RWPE1 (cell line): ENCODE results near the gene RBM33.

ENCODE experiments used
- CTCF ChIA-PET: fragments of 350-600 bp; sonication (Branson Sonifier 250); formaldehyde crosslinking; extraction: SDS; loops from one replicate; lab custom pipeline; 2021; lab: Yijun Ruan, JAX
- POLR2A ChIA-PET: fragments of 400-600 bp; formaldehyde crosslinking; extraction: SDS; loops from one replicate; lab custom pipeline; 2020; ENCODE audit warnings: antibody characterized with exemption; ENCODE audit not compliant: low non-redundant PET; lab: Yijun Ruan, JAX
- DNase-seq: peaks from one replicate; pipeline ENCODE4 v3.0.0; 2012; ENCODE audit warnings: low spot score
- H3K27ac ChIP-seq: fragments of 450-650 bp; 2 replicates; pipeline ENCODE4 v1.5.1; 2017
- TF ChIP-seq, protein P1 (sequence below): fragments of 450-650 bp; conservative IDR thresholded peaks from 2 replicates; pipeline ENCODE4 v1.5.1; 2017; ENCODE audit warnings: low read depth, mild to moderate bottlenecking

The RBM33 gene

DNA sequence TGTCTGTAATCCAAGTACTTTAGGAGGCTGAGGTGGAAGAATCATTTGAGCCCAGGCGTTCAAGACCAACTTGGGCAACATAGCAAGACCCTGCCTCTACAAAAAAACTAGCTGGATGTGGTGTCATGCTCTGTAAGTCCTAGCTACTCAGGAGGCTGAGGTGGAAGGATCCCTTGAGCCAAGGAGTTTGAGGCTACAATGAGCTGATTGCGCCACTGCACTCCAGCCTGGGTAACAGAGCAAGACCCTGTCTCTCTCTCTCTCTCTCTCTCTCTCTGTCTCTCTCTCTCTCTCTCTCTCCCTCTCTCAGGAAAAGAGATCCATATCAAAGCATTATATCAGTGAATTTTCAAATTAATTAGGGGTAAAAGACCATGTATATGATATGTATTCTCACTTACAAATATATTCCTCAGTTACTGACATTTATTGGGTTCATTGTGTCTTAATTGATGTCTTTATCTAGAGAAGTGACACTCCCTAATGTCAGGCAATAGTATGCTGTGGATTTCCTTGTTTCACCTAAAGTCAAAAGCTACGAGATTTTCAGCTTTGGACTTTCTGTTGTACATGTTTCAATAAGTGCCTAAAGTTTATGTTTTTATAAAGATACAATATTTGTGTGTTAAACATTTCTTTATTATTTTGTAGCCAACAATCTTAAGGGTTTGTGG is 91.1 kb downstream of the RBM33 start:
- no peak overlapping the region for H3K27ac ChIP-seq
- TF ChIP-seq, protein P1, sequence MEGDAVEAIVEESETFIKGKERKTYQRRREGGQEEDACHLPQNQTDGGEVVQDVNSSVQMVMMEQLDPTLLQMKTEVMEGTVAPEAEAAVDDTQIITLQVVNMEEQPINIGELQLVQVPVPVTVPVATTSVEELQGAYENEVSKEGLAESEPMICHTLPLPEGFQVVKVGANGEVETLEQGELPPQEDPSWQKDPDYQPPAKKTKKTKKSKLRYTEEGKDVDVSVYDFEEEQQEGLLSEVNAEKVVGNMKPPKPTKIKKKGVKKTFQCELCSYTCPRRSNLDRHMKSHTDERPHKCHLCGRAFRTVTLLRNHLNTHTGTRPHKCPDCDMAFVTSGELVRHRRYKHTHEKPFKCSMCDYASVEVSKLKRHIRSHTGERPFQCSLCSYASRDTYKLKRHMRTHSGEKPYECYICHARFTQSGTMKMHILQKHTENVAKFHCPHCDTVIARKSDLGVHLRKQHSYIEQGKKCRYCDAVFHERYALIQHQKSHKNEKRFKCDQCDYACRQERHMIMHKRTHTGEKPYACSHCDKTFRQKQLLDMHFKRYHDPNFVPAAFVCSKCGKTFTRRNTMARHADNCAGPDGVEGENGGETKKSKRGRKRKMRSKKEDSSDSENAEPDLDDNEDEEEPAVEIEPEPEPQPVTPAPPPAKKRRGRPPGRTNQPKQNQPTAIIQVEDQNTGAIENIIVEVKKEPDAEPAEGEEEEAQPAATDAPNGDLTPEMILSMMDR: no peak
- ChIA-PET POLR2A (no interaction called here), CTCF (no interaction called here)
- no peak for DNase-seq

DNA sequence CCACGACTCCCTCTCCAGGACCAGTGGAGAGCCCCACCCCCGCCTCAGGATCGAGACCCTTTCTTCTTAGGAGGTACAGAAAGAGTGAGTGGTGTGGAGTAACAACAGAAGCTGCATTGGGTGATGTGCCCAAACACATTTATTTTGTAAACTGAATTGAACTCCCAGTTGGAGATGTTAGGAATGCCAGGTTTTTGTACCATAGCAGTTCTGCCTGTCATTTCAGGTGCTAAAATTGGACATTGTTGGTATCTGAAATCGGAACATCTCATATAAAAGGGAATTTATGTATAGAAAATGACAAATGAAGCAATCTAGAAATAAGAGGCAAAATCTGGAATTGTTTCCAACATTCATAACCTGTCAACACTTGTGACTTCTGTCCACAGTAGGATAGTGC is 93.1 kb downstream of the RBM33 start:
- ChIA-PET POLR2A (no interaction called here), CTCF (interaction anchor here (1.8 kb wide), 1 partner anchor 139 kb away, joined by 8 read pairs; no protein-coding TSS in a partner anchor)
- no peak for DNase-seq
- H3K27ac ChIP-seq: no peak overlapping the region
- TF ChIP-seq, protein P1: no peak

DNA sequence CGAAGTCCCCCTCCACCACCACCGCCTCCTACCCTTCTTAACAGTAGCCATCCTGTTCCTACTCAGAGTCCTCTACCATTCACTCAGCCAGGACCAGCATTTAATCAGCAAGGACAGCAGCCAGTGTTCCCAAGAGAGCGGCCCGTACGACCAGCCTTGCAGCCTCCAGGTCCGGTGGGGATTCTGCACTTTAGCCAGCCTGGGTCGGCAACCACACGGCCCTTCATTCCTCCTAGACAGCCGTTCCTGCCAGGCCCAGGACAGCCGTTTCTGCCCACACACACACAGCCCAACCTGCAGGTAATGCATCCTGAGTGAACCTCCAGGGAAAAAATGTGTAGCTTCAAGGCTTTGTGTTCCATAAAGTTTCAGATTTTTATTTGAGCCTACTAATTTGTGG is 93.6 kb downstream of the RBM33 start:
- TF ChIP-seq, protein P1: no peak
- CTCF ChIA-PET: interaction anchor here (1.8 kb wide), 1 partner anchor 140 kb away, joined by 8 read pairs; no protein-coding TSS in a partner anchor
- H3K27ac ChIP-seq: no peak overlapping the region
- no peak for DNase-seq
- POLR2A ChIA-PET: no interaction called here

DNA sequence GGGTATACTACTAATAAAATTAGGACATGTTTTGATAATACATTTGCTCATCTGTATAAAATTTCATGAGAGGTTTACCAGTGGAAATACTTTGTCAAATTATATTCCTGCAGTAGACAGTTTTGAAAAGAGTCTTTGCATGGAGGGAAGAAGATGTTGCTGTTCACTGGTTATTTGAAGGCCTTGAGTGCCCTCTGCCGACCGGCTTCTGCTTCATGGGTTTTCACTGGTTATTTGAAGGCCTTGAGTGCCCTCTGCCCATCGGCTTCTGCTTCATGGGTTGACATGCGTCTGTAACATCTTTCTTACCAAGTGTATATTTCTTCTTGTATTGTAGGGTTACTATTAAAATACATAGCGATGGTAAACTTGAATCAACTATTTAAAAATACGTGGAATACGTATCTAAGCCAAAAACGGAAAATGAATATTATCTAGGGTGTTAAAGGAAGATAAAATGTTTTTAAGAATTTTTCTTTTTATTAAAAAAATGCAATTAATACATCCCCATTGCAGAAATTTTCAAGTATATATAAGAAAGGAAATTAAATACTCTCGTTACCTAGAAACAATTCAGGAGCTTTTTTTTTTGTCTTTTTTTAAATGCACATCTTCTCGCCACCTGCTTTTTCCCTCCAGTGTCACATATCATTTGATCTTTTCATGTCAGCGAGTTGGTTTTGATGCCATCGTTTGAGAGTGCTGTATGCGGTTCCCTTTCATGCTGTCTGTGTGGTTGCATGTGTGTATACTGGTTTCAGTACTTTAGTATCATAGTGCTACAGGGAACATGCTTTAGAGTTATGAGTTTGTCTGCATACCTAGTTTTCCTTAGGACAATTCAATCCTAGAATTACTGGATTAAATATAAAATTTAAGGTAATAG is 94.4 kb downstream of the RBM33 start:
- DNase-seq: peak; percentile 18
- POLR2A ChIA-PET: no interaction called here
- H3K27ac ChIP-seq: no peak overlapping the region
- TF ChIP-seq, protein P1: peak; percentile 74
- CTCF ChIA-PET: interaction anchor here (1.8 kb wide), 1 partner anchor 141 kb away, joined by 8 read pairs; no protein-coding TSS in a partner anchor

DNA sequence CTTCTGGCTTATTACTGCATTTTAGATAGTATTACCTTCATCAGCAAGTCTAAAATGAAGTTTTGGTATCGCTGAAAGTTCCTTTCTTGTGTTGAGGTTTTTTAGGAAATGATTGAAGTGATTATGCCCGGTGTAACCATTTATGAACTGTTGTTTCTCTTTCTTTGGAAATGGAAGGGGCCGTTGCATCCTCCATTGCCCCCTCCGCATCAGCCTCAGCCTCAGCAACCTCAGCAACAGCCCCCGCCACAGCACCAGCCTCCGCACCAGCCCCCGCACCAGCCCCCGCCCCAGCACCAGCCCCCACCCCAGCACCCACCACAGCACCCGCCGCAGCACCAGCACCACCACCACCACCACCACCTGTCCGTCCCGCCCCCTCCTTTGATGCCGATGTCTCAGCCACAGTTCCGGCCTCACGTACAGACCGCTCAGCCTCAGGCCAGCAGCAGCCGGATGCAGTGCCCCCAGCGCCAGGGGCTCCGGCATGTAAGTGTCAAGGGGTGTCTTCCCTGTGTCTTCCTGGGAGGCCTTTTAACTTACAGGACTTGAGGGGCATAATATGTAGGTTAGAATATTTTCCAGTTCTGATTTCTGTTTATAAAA is 95.2 kb downstream of the RBM33 start:
- DNase-seq: no peak
- TF ChIP-seq, protein P1: no peak
- no peak overlapping the region for H3K27ac ChIP-seq
- ChIA-PET POLR2A (no interaction called here), CTCF (no interaction called here)

DNA sequence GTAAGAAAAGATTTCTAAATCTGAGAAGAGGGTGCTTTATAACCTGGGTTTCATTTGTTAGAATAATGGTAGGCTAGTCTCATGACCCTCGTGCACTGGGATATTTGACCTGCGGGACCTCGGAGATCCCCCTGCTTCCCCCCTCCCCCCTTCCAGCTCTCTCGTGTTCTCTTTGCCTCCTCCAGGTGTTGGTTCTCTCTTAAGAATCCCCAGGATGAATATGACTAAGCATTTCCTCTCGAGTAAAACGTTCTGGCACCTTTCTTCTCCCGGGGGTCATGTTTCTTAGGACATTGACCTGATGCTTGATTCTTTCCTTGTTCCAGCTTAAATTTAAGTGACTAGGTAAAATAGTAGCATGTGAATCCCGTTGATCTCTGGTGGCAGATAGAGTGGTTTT is 96.6 kb downstream of the RBM33 start:
- ChIA-PET CTCF (no interaction called here), POLR2A (no interaction called here)
- no peak overlapping the region for H3K27ac ChIP-seq
- no peak for DNase-seq
- TF ChIP-seq, protein P1: no peak
